GM12891 (cell line): Measurements from ENCODE around the gene HS6ST3.

Source experiments
- DNase-seq: peaks from one replicate; pipeline ENCODE4 v3.0.0; 2011; ENCODE audit warnings: low spot score; ENCODE audit not compliant: insufficient read length
- FAIRE-seq: peaks from 2 replicates; lab custom pipeline; 2011; peaks lifted over from hg19 to GRCh38; lab: Jason Lieb, UNC
- PAX5 ChIP-seq: IDR thresholded peaks from 2 replicates; pipeline ENCODE4 v1.6.1; 2011; ENCODE audit warnings: low read length, moderate library complexity, mild to moderate bottlenecking; ENCODE audit not compliant: insufficient read depth, severe bottlenecking
- POLR2A ChIP-seq: IDR thresholded peaks from 2 replicates; pipeline ENCODE4 v1.6.1; 2011; ENCODE audit warnings: low read depth, low read length, control low read depth
- POLR2AphosphoS5 ChIP-seq: IDR thresholded peaks from 2 replicates; pipeline ENCODE4 v1.6.1; 2011; ENCODE audit warnings: low read depth, low read length, control low read depth
- POU2F2 ChIP-seq: IDR thresholded peaks from 2 replicates; pipeline ENCODE4 v1.6.1; 2011; ENCODE audit warnings: low read depth, mild to moderate bottlenecking, control low read depth, low read length, moderate library complexity
- SPI1 ChIP-seq: IDR thresholded peaks from 2 replicates; pipeline ENCODE4 v1.6.1; 2011; ENCODE audit warnings: low read depth, low read length, control low read depth
- TAF1 ChIP-seq: IDR thresholded peaks from 2 replicates; pipeline ENCODE4 v1.6.1; 2011; ENCODE audit warnings: low read depth, low read length, control low read depth

The HS6ST3 gene

GRCh38 chr13:96284971-96285370 lies 195.1 kb downstream of the HS6ST3 start:
- FAIRE-seq (no peak), DNase-seq (no peak)
- TF ChIP-seq POLR2AphosphoS5 = no peak

GRCh38 chr13:96285729-96286128 lies 195.8 kb downstream of the HS6ST3 start:
- no peak for FAIRE-seq

GRCh38 chr13:96294930-96295881 lies 205.3 kb downstream of the HS6ST3 start:
- TF ChIP-seq TAF1 (no peak), POLR2AphosphoS5 (no peak), POU2F2 (no peak), POLR2A (no peak), PAX5 (no peak), SPI1 (no peak)
- no peak for DNase-seq
- no peak for FAIRE-seq

More at GRCh38 chr13:96285729-96286128, 195.8 kb downstream of the HS6ST3 start:
- no peak for TF ChIP-seq POU2F2
- DNase-seq = no peak

GRCh38 chr13:96297360-96297759 lies 207.5 kb downstream of the HS6ST3 start:
- TF ChIP-seq POLR2A (no peak), POLR2AphosphoS5 (no peak), TAF1 (no peak), PAX5 (no peak), POU2F2 (no peak), SPI1 (no peak)
- FAIRE-seq (no peak), DNase-seq (no peak)

GRCh38 chr13:96299235-96299634 lies 209.3 kb downstream of the HS6ST3 start:
- no peak for TF ChIP-seq TAF1
- no peak for TF ChIP-seq POU2F2
- no peak for TF ChIP-seq POLR2A
- TF ChIP-seq PAX5 = no peak
- no peak for TF ChIP-seq SPI1
- TF ChIP-seq POLR2AphosphoS5 = no peak
- FAIRE-seq (no peak), DNase-seq (no peak)

GRCh38 chr13:96308568-96308967 lies 218.7 kb downstream of the HS6ST3 start:
- no peak for FAIRE-seq
- TF ChIP-seq PAX5 (no peak), TAF1 (no peak), POU2F2 (no peak), POLR2AphosphoS5 (no peak), SPI1 (no peak), POLR2A (no peak)
- DNase-seq = no peak

GRCh38 chr13:96314974-96315373 lies 225.1 kb downstream of the HS6ST3 start:
- TF ChIP-seq TAF1 = no peak
- TF ChIP-seq PAX5 = no peak
- no peak for TF ChIP-seq POLR2AphosphoS5
- no peak for TF ChIP-seq POU2F2
- no peak for TF ChIP-seq POLR2A
- TF ChIP-seq SPI1 = no peak
- no peak for FAIRE-seq

GRCh38 chr13:96338030-96338429 lies 248.1 kb downstream of the HS6ST3 start:
- no peak for DNase-seq
- no peak for FAIRE-seq
- TF ChIP-seq PAX5 (no peak), POLR2A (no peak), POU2F2 (no peak), POLR2AphosphoS5 (no peak), TAF1 (no peak), SPI1 (no peak)

More at GRCh38 chr13:96314974-96315373, 225.1 kb downstream of the HS6ST3 start:
- no peak for DNase-seq

- TF ChIP-seq POLR2AphosphoS5 (no peak), PAX5 (no peak), SPI1 (no peak)
- DNase-seq (no peak), FAIRE-seq (no peak)
These were observed 252.4 kb downstream of the HS6ST3 start for GRCh38 chr13:96342286-96342685.
